NCI-H128 (cell line): ENCODE measurements around the gene ZNF500.

Source experiments
- DNase-seq: peaks from one replicate; lab custom pipeline; 2025; ENCODE audit not compliant: unreplicated experiment; lab: John Stamatoyannopoulos, UW

Gene ZNF500

DNA sequence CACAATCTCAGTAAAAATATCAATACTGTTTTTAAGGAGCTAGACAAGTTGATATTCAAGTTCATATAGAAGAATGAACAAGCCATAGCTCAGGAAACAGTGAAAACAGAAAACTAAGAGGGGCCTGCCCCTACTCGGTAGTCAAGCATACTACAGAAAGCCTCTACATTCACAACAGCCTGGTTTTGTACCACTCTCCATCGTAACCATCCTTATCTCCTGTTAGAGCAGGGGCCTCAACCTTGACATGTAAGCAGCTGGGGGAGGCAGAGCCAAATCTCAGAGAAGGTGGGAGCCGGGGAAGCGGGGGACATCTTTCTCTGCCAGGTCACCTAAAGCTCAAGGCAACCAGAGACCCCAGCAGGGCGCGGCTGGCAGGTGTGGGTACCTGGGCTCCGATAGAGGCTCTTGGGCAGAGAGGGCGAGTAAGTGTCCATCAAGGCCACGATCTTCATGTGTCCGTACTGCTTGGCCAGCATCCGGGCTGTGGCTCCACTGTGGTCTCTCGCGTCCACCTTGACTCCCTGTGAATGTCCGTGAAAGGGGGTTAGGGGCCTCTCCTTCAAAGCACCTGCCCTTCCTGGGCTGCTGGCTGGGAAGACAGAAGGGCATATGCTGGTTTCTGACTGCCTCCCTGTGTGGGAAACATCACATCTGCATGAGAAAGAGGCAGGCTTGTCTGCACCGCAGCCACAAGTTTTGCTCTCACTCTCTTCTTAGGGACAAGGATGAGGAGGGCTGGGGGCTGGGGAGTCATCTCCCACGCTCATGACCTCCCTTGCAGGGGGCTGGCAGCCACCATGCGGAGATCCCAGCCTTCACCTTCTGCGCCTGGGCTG is 53.1 kb downstream of the ZNF500 start:
- no peak for DNase-seq

DNA sequence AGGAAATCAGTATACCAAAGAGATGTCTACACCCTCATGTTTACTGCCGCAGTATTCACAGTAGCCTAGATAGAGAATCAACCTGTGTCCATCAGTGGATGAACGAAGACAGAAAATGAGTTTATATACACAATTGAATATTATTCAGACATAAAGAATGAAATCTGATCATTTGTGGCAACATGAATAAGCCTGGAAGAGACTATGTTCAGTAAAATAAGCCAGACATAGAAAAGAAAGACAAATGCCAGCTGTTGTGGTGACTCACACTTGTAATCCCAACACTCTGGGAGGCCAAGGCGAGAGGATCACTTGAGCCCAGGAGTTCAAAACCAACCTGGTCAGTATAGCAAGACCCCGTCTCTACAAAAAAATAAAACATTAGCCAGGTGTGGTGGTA is 57.5 kb downstream of the ZNF500 start:
- no peak for DNase-seq

DNA sequence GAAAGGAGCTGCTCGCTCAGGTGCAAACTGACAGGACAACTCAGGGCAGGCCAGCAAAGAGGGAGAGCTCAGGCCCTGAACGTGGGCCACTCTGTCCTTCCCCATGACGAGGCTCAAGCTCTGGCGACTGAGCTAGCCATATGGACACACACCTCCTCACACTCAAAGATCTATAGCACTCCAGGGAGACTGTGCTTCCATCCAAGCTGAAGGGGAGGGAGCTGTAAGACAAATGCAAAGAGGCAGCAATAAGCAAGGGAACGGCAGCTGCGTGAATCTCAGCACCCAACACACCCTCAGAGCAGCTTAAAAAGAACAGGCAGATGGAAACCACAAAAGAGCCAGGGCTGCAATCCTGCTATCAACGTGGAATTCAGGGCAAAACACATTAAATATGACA is 60.1 kb downstream of the ZNF500 start:
- no peak for DNase-seq

DNA sequence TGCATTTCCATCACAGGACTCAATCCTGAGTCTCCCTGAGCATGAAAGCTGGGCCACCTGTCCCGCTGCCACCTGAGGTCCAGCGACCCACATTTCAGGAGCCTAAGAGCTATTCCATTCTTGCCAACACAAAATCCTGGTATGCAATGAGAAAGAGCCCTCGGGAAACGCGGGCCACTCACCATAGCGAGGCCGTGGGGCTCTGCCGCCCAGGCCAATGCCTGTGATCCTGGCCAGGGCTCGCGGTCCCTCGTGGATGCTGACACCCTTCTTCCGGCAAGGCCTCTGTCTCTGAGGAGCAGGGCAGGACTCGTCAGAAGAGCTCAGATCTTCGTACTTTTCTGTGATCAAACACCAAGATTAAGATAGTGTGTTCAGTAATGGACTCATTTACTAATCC is 62.0 kb downstream of the ZNF500 start:
- DNase-seq = no peak

DNA sequence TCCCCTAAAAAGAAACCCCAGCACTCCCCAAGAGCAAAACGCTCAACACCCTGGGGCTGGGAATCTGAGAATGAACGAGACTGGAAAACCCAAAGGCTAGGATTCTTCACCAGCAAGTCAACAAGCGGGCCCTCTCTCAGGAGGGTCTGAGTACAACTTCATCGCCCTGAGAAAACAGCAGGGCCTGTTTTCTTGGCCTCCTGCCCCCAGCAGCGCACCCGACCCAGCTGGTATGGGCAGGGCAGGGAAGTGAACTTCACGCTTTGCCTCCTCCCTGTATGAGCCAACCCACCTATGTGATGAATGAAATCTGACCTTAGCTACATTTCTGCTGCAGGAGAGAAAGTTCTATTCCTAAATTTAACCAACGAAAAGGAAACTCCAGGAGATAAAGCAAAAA is 62.5 kb downstream of the ZNF500 start:
- no peak for DNase-seq

DNA sequence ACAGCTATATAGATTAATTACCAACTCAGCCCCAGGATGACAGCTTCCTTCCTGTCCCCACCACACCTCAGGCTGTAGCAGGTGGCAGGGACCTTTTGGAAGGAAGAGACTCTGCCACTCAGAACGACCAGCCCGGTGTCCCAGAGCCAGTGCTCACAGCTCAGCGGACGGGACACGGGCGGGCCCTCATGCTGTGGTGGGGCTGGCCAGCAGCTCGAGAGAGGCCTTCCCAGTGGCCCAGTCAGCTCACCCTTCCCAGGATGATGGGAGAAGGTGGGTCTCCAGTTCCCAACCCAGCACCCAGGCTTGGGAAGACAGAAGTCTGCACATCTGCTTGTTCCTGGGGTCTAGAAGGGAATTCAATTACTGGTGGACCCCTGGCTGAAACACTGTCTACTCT is 63.1 kb downstream of the ZNF500 start:
- DNase-seq = no peak

DNA sequence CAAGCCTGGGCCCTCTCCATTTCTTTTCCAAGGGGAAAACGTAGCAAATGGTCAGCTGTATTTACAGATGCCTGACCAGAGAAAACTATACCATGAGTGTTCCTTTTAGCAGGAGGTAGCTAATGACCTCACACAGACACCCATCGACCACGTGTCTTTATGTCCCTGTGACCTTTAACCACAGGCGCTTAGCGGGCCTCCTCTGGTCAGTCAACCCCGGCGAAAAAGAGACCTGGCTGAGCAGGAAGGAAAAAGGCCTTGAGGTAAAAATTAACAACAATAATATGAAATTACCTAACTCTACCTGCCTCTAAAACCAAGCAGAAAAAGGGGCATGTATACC is 64.5 kb downstream of the ZNF500 start:
- no peak for DNase-seq

DNA sequence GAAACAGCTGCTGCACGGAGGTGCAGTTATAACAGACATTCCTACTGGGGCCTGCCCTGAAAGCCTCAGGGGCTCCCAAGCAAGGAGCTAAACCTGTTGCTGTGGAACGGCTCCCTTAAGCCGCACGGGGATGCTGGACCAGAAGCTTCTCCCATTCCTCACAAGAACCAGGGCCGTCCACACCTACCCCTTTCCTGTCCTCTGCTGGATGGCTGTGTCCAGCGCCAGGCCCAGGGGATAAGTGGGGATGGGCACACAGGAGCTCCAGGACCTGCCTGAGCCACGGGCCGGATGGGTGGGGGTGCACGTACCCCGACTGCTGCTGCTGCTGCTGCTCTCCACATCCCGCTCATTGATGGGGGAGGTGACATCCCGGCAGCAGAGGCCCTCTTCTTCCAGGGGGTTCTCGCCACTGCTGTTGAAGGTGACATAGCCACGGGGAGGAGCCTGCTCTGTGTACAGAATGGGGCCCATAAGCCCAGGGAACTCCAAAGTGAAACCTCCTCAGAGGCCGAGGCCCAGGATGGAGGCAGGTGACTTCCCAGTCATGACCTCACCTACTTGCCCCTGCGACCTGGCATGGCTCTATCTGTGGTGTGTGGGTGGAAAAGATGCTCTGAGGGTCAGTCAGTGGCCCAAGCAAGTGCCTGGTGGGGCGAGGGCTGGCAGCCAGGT is 65.0 kb downstream of the ZNF500 start:
- DNase-seq = no peak

DNA sequence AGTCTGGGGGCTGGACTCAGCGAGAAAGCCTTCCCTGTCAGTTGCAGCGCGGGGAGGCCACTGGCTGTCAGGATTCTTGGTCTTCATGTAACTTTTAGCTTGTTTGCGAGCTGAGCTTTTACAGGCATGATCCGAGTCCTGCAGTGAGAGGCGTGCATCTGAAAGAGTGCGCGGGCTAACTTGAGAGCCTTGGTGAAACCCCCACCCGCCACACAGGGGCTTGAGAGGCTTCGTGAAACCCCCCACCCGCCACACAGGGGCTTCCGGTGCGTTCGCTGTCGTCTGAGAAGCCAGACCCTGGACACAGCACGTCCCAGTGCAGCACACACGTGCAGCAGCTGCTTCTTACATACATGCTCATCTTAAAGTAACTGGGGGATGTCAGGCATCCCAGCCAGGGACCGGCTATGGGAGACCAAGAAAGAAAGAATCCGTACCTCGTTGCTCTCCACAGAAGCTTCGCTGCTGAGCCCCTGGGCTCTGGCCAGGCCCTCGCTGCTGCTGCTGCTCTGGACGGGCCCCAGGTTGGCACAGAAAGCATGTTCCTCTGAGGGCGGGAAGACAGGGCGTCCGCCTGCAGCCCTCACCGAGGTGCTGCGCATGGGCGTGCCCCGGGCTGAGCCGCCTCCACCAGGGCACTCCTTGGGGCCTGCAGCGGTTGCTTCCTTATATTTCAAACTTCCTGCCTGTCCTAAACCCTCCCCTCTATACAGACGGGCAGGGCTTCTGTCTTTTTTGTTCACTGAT is 65.8 kb downstream of the ZNF500 start:
- no peak for DNase-seq

DNA sequence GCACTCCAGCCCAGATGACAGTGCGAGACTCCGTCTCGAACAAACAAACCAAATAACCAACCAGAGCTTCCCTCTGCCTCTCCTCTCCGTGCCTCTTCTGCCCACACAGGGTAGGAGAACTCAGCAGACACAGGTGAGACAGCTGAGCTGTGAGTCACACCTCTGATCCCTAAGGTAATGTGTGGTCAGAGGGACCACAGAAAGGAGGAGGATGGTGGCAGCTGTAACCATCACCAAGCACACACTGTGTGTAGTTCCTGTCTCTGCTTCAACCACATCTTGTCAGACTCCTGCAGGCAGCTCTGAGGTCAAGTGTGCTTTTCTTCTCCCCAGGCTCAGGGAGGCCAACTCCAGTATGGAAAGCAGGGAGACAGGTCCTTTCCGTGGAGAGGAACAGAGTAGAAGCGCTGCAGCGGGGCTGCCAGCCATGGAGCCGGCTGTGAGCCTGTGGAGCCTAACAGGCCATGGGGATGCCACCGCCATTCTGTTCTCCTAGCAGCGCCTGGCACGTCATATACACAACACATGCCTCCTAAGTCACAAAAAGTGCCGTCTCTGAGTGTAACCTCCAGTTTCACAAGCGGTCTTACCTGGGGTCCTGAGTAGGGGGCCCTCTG is 66.5 kb downstream of the ZNF500 start:
- DNase-seq = no peak

DNA sequence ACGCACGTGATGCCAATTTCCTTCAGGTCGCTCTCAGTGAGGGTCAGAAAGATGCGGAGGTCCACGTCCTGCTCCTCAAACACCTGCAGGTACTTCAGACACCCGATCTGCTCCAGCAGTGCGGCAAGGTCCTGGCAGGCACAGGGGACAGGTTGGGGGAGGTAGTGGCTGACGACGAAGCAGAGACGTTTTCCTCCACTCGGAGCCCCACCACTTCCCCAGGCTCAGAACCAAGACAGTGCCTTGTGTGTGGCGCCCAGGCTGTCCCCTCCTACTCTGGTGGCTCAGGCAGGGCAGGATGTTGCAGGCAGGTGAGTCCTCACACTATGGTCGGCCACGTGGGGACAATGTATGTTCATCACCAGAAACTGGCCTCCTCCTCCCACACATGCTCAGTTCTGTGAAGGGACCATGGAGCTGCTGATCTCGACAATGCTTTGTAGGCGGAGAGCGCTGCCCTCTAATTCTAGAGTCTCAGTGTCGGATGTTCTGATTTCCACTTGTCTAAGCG is 67.9 kb downstream of the ZNF500 start:
- DNase-seq = no peak

DNA sequence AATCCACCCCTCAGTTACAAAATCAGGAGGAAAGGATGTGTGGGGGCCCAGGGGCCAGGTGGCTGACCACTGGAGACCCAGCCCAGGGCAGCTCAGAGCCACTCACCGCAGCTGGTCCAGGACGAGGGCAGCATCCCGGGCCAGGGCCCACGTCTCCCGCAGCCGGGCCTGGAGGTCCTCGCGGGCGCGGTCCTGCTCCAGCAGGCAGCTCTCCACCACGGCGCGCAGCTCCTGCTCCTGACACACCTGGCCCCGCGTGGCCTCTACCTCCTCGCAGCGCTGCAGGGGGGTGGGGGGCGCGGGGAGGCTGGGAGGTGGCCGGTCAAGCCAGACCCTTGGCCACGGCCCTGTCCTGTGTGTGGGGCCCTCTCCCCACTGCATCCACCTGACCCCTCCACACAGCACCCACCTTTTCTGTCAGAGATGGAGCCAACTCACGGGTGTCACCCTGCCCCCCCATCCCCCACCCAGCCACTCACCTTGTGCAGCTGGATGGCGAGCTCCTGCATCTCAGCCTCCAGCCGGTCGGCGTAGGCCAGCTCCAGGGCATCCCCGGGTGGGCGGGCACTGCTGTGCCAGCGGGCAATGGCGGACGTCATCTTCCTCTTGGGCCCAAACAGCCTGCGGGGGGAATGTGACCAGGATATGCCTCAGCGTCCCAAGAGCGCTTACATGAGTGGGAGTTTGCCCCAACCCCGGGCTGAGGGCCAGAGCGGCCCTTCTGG is 68.5 kb downstream of the ZNF500 start:
- no peak for DNase-seq
